SK-N-SH treated with all-trans-retinoic acid at 6 μM for 48 hours (cell line): Measurements from ENCODE around the gene COX17.
A peak's percentile ranks its signal among the peaks of the same experiment; 100 is the strongest.

Experiments used
- ATAC-seq: fragments of 200-7000 bp; cut with Tn5 transposase; 3 replicates; pipeline ENCODE4 v1.9.1; 2020; ENCODE audit warnings: mild to moderate bottlenecking, moderate library complexity
- BACH2 ChIP-seq: fragments of 250-450 bp; sonication (Bioruptor Pico); IDR thresholded peaks from 2 replicates; pipeline ENCODE4 v1.9.0; 2021; ENCODE audit warnings: mild to moderate bottlenecking, borderline replicate concordance
- CSDC2 ChIP-seq: fragments of 250-450 bp; sonication (Bioruptor Pico); IDR thresholded peaks from 2 replicates; pipeline ENCODE4 v1.5.0; 2020; ENCODE audit warnings: mild to moderate bottlenecking, moderate library complexity
- CSRNP3 ChIP-seq: fragments of 250-450 bp; sonication (Bioruptor Pico); IDR thresholded peaks from 2 replicates; pipeline ENCODE4 v1.5.1; 2021; ENCODE audit warnings: mild to moderate bottlenecking, moderate library complexity
- ESRRG ChIP-seq: fragments of 250-450 bp; sonication (Bioruptor Pico); IDR thresholded peaks from 2 replicates; pipeline ENCODE4 v1.6.1; 2021; ENCODE audit warnings: mild to moderate bottlenecking
- GLIS3 ChIP-seq: fragments of 250-450 bp; sonication (Bioruptor Pico); IDR thresholded peaks from 2 replicates; pipeline ENCODE4 v1.5.0; 2020; ENCODE audit warnings: mild to moderate bottlenecking, moderate library complexity
- ISL1 ChIP-seq: fragments of 250-450 bp; sonication (Bioruptor Pico); IDR thresholded peaks from 2 replicates; pipeline ENCODE4 v2.1.2; 2022; ENCODE audit warnings: mild to moderate bottlenecking, moderate library complexity
- PATZ1 ChIP-seq: fragments of 250-450 bp; sonication (Bioruptor Pico); IDR thresholded peaks from 2 replicates; pipeline ENCODE4 v1.8.0; 2020; ENCODE audit warnings: mild to moderate bottlenecking, moderate library complexity, borderline replicate concordance
- RARB ChIP-seq: fragments of 250-450 bp; sonication (Bioruptor Pico); IDR thresholded peaks from 2 replicates; pipeline ENCODE4 v1.8.0; 2021; ENCODE audit warnings: mild to moderate bottlenecking, moderate library complexity
- SNAI2 ChIP-seq: fragments of 250-450 bp; sonication (Bioruptor Pico); IDR thresholded peaks from 2 replicates; pipeline ENCODE4 v1.5.0; 2020; ENCODE audit warnings: mild to moderate bottlenecking, moderate library complexity
- TOX ChIP-seq: fragments of 250-450 bp; sonication (Bioruptor Pico); IDR thresholded peaks from 2 replicates; pipeline ENCODE4 v1.8.0; 2021; ENCODE audit warnings: mild to moderate bottlenecking, moderate library complexity, borderline replicate concordance
- ZFP30 ChIP-seq: fragments of 450-650 bp; formaldehyde crosslinking; IDR thresholded peaks from 2 replicates; pipeline ENCODE4 v1.5.0; 2022; ENCODE audit warnings: mild to moderate bottlenecking, moderate library complexity
- ZNF565 ChIP-seq: fragments of 450-650 bp; formaldehyde crosslinking; conservative IDR thresholded peaks from 2 replicates; pipeline ENCODE4 v1.5.0; 2020; ENCODE audit warnings: low read depth, mild to moderate bottlenecking, moderate library complexity
- ZNF70 ChIP-seq: fragments of 450-650 bp; formaldehyde crosslinking; IDR thresholded peaks from 2 replicates; pipeline ENCODE4 v1.5.0; 2020; ENCODE audit warnings: mild to moderate bottlenecking, moderate library complexity
- ZNF8 ChIP-seq: fragments of 450-650 bp; formaldehyde crosslinking; IDR thresholded peaks from 2 replicates; pipeline ENCODE4 v1.5.0; 2020; ENCODE audit warnings: mild to moderate bottlenecking, moderate library complexity
- TF ChIP-seq, protein P1 (sequence below): fragments of 250-450 bp; sonication (Bioruptor Pico); IDR thresholded peaks from 2 replicates; pipeline ENCODE4 v1.5.0; 2020; ENCODE audit warnings: mild to moderate bottlenecking, moderate library complexity
- TF ChIP-seq, protein P2 (sequence below): fragments of 250-450 bp; sonication (Bioruptor Pico); IDR thresholded peaks from 2 replicates; pipeline ENCODE4 v1.8.0; 2021; ENCODE audit warnings: low read depth, mild to moderate bottlenecking, moderate library complexity, borderline replicate concordance

COX17 gene

GRCh38 chr3:119663885-119664284, 13.3 kb downstream of the COX17 start (continued):
- TF ChIP-seq, protein P1, sequence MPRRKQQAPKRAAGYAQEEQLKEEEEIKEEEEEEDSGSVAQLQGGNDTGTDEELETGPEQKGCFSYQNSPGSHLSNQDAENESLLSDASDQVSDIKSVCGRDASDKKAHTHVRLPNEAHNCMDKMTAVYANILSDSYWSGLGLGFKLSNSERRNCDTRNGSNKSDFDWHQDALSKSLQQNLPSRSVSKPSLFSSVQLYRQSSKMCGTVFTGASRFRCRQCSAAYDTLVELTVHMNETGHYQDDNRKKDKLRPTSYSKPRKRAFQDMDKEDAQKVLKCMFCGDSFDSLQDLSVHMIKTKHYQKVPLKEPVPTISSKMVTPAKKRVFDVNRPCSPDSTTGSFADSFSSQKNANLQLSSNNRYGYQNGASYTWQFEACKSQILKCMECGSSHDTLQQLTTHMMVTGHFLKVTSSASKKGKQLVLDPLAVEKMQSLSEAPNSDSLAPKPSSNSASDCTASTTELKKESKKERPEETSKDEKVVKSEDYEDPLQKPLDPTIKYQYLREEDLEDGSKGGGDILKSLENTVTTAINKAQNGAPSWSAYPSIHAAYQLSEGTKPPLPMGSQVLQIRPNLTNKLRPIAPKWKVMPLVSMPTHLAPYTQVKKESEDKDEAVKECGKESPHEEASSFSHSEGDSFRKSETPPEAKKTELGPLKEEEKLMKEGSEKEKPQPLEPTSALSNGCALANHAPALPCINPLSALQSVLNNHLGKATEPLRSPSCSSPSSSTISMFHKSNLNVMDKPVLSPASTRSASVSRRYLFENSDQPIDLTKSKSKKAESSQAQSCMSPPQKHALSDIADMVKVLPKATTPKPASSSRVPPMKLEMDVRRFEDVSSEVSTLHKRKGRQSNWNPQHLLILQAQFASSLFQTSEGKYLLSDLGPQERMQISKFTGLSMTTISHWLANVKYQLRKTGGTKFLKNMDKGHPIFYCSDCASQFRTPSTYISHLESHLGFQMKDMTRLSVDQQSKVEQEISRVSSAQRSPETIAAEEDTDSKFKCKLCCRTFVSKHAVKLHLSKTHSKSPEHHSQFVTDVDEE (CRISPR knock-in tag) = no peak
- no peak for TF ChIP-seq ZNF565 (CRISPR knock-in tag)
- TF ChIP-seq, protein P2, sequence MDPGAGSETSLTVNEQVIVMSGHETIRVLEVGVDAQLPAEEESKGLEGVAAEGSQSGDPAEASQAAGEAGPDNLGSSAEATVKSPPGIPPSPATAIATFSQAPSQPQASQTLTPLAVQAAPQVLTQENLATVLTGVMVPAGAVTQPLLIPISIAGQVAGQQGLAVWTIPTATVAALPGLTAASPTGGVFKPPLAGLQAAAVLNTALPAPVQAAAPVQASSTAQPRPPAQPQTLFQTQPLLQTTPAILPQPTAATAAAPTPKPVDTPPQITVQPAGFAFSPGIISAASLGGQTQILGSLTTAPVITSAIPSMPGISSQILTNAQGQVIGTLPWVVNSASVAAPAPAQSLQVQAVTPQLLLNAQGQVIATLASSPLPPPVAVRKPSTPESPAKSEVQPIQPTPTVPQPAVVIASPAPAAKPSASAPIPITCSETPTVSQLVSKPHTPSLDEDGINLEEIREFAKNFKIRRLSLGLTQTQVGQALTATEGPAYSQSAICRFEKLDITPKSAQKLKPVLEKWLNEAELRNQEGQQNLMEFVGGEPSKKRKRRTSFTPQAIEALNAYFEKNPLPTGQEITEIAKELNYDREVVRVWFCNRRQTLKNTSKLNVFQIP = no peak
- no peak for TF ChIP-seq ZFP30 (CRISPR knock-in tag)
- no peak for TF ChIP-seq RARB (CRISPR knock-in tag)
- TF ChIP-seq TOX = no peak

- ATAC-seq = peak; percentile 70
Measured at GRCh38 chr3:119662604-119663373, 14.4 kb downstream of the COX17 start.

GRCh38 chr3:119660474-119661440, 16.4 kb downstream of the COX17 start, which contains the start of gene POPDC2:
Gene POPDC2, minus strand, starts transcription at chr3:119660589. Its CDS starts 166 bp downstream, at chr3:119660423.
- ATAC-seq = peak; percentile 65
- TF ChIP-seq SNAI2 (CRISPR knock-in tag) (peak; percentile 72; the same call in 1 of the 2 replicates), PATZ1 (CRISPR knock-in tag) (no peak), CSRNP3 (CRISPR knock-in tag) (peak; percentile 87), GLIS3 (CRISPR knock-in tag) (peak; percentile 94; the same call in 1 of the 2 replicates), ZNF70 (CRISPR knock-in tag) (no peak), ESRRG (peak; percentile 80; the same call in 1 of the 2 replicates), RARB (CRISPR knock-in tag) (peak; percentile 59; the same call in 1 of the 2 replicates), TOX (no peak; the same call in 1 of the 2 replicates), ISL1 (CRISPR knock-in tag) (peak; percentile 99)
- TF ChIP-seq, protein P2 = peak; percentile 22; the same call in 1 of the 2 replicates

More at GRCh38 chr3:119662604-119663373, 14.4 kb downstream of the COX17 start:
- TF ChIP-seq CSRNP3 (CRISPR knock-in tag) (no peak), ZNF565 (CRISPR knock-in tag) (no peak), ZNF8 (CRISPR knock-in tag) (no peak), ISL1 (CRISPR knock-in tag) (peak; percentile 48; the same call in 1 of the 2 replicates), CSDC2 (0 out of 2 replicates have a peak, but pooled peaks have one; percentile 38), GLIS3 (CRISPR knock-in tag) (0 out of 2 replicates have a peak, but pooled peaks have one; percentile 47), BACH2 (CRISPR knock-in tag) (no peak), ESRRG (no peak)
- TF ChIP-seq, protein P1 (CRISPR knock-in tag) = 0 out of 2 replicates have a peak, but pooled peaks have one; percentile 40
